Measurements from ENCODE around the gene KRTAP6-1.

The KRTAP6-1 gene

GRCh38 chr21:30567617-30568016 is 46.1 kb downstream of the KRTAP6-1 start:
- TF ChIP-seq CTCF (IDR thresholded peaks at IDR 0.05; ENCODE audit: insufficient read depth, low read length, missing control alignments) = no peak
- ChIA-PET POLR2A (no interaction called here), CTCF (no interaction called here)
- H3K4me3 ChIP-seq (ENCODE audit: low read depth, low read length) = no peak overlapping the region
- DNase-seq (ENCODE audit: low read depth, low spot score) = no peak

- ChIA-PET POLR2A (no interaction called here), CTCF (no interaction called here)
- H3K4me3 ChIP-seq (ENCODE audit: low read depth, low read length) = no peak overlapping the region
- no peak for TF ChIP-seq CTCF (IDR thresholded peaks at IDR 0.05; ENCODE audit: insufficient read depth, low read length, missing control alignments)
- no peak for DNase-seq (ENCODE audit: low read depth, low spot score)
Measured at GRCh38 chr21:30563630-30564029, 50.1 kb downstream of the KRTAP6-1 start.
